Endothelial cell of umbilical vein (primary cell): ENCODE results near the gene PSMD3.

ENCODE experiments used
- CTCF ChIP-seq, 2 donors: IDR thresholded peaks; 1 replicate in 1 of 2; 2 replicates in 1 of 2; pipeline ENCODE4 v1.5.1; 2011; ENCODE audit warnings: low read length in 2 of 2, mild to moderate bottlenecking in 2 of 2, moderate library complexity in 2 of 2, control low read depth in 1 of 2, inconsistent platforms in 1 of 2, low read depth in 1 of 2; ENCODE audit not compliant: insufficient read depth in 1 of 2; ENCODE audit errors: extremely low read depth in 1 of 2
- EZH2 ChIP-seq: IDR thresholded peaks from 2 replicates; pipeline ENCODE4 v1.6.1; 2012; ENCODE audit warnings: borderline replicate concordance, low read depth, mild to moderate bottlenecking, moderate library complexity, low read length, inconsistent platforms; ENCODE audit not compliant: severe bottlenecking
- GATA2 ChIP-seq: IDR thresholded peaks from 2 replicates; pipeline ENCODE4 v1.7.0; 2011; ENCODE audit warnings: low read depth, mild to moderate bottlenecking, moderate library complexity, mixed read lengths, low read length; ENCODE audit not compliant: insufficient read length, insufficient read depth
- JUN ChIP-seq: IDR thresholded peaks from 2 replicates; pipeline ENCODE4 v1.6.1; 2011; ENCODE audit warnings: borderline replicate concordance, low read depth; ENCODE audit not compliant: insufficient read length, insufficient read depth
- POLR2A ChIP-seq: IDR thresholded peaks from 2 replicates; pipeline ENCODE4 v1.6.1; 2012; ENCODE audit warnings: low read depth, mild to moderate bottlenecking, control low read depth, low read length
- POLR2AphosphoS5 ChIP-seq: IDR thresholded peaks from 2 replicates; pipeline ENCODE4 v1.6.1; 2012; ENCODE audit warnings: low read depth, mild to moderate bottlenecking, control low read depth, low read length, moderate library complexity; ENCODE audit not compliant: insufficient read depth

- no peak for TF ChIP-seq POLR2AphosphoS5
- no peak for TF ChIP-seq EZH2
- TF ChIP-seq POLR2A = no peak
- TF ChIP-seq GATA2 = no peak
- no peak for TF ChIP-seq CTCF (IDR thresholded peaks at IDR 0.05; ENCODE audit: extremely low read depth in 1 of 2, insufficient read depth in 1 of 2, low read depth in 1 of 2, low read length in 2 of 2)
- TF ChIP-seq JUN = no peak
These were observed 24.1 kb downstream of the PSMD3 start for GRCh38 chr17:40004712-40005111.
